Frontal cortex (tissue), 4 donors: Measurements from ENCODE around the gene PEX14. TPM values are rescaled to one million over a fixed set of nuclear protein-coding genes. Genes with fewer than 3 reads are reported as not detected.

ENCODE experiments used
- DNase-seq, 2 donors: peaks; one replicate each; pipeline ENCODE4 v3.0.0; 2012; ENCODE audit warnings: low spot score in 2 of 2
- FAIRE-seq: peaks from 2 replicates; lab custom pipeline; 2012; peaks lifted over from hg19 to GRCh38; lab: Jason Lieb, UNC
- total RNA-seq: library from RNA; depleted of rRNA; stranded (reverse); fragments of >200 nt; gene quantifications from one replicate; pipeline ENCODE4 v1.2.3, GENCODE V29; 2014
- donor health status: control.
- donor health status: control.
- donor health status: control.

Gene PEX14
- total RNA-seq, 1 donor from 2014 or later = 6.1 TPM

DNA sequence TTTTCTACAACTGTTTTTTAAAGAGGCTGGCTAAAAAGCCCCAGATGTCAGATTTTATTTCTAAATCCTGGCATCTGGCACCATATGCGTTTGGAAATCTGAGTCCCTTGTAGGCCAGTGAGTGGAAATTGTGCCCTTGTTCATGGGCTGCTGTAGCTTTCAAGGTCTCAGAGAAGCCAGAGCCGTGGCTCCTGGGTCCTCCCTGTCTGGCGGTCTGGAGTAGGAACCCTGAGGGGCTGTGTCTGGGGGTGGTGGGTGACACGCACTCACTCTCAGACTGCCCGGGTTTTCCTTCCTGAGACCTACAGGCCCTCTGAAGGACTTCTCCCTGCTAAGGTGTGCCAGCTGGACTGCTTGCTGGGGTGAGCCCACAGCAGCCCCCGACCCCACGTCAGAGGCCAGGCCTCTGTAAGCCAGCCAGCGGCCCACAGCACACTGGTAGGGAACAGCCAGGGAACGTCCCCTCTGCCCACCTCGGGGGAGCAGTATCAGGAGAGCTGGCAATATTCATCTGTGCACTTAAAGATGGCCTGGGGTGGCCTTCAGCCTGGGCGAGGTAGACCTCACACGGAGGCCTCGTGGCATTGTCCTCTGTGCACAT is 151.5 kb downstream of the PEX14 start:
- FAIRE-seq (no peak), DNase-seq (no peak)

DNA sequence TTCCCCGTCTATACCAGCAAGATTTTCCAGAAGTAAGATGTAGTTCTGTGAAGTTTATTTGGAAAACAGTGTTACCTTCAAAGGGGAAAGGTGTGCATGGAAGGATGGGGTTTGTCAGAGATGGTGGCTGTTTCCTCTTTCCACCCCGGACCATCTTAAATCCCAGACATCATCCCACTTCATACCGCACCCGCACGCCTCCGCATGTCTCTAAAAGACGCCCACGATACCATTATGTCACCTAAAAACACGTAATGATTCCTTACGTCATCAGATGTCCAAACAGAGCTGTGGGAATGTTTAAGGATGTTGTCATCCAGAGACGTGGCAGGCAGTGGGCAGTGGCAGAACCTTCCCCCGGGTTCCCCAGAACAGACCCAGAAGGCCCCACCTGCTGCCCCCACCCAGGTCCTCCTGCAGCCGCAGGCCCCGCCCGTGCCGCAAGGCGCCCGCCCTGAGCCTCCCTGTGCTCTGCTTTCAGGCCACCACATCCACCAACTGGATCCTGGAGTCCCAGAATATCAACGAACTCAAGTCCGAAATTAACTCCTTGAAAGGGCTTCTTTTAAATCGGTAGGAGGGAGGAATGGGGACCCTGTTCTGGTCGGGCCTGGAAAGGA is 152.2 kb downstream of the PEX14 start:
- DNase-seq (no peak), FAIRE-seq (no peak)

DNA sequence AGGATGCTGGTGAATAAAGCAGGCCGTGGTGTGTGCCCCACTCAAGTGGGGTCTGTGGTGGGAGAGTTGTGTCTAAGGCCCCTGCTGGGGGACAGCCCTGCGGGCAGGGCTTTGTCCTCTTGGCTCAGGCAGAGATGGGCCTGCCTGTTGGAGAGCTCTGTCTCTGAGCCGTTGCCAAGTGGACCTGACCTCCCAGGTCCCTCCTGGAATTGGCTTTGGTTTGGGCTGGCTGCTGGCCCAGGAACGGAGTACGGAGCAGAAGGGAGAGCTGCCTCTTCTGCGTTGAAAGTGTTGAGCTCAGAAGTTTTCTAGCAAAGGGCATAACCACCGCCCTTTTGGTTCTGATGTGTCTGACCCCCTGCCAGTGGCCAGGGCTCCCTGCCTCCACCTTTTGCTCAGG is 153.9 kb downstream of the PEX14 start:
- peak in 1 of 2 donors; percentile 26 for DNase-seq
- FAIRE-seq = no peak

DNA sequence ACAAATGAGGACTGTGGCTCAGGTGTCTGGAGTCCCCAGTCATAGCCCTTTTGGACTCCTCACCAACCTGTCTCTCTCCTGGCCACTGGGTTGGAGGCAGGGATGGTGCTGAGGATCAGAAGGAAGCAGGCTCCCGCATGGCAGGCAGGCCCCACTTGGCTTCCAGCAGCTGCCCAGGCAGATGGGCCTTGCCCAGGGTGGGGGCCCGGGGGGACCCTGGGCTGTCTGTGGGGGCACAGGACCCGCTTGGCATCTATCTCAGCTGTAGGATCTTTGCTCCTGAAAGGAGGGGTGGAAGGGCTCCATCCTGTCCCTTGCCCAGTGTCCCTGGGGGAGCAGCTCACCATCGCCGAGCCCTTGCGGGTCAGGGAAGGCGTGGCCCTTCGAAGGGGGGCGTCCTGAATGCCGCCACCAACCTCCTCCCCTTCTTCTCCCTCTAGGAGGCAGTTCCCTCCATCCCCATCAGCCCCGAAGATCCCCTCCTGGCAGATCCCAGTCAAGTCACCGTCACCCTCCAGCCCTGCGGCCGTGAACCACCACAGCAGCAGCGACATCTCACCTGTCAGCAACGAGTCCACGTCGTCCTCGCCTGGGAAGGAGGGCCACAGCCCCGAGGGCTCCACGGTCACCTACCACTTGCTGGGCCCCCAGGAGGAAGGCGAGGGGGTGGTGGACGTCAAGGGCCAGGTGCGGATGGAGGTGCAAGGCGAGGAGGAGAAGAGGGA is 154.5 kb downstream of the PEX14 start:
- DNase-seq (peak in 1 of 2 donors; percentile 28), FAIRE-seq (no peak)

DNA sequence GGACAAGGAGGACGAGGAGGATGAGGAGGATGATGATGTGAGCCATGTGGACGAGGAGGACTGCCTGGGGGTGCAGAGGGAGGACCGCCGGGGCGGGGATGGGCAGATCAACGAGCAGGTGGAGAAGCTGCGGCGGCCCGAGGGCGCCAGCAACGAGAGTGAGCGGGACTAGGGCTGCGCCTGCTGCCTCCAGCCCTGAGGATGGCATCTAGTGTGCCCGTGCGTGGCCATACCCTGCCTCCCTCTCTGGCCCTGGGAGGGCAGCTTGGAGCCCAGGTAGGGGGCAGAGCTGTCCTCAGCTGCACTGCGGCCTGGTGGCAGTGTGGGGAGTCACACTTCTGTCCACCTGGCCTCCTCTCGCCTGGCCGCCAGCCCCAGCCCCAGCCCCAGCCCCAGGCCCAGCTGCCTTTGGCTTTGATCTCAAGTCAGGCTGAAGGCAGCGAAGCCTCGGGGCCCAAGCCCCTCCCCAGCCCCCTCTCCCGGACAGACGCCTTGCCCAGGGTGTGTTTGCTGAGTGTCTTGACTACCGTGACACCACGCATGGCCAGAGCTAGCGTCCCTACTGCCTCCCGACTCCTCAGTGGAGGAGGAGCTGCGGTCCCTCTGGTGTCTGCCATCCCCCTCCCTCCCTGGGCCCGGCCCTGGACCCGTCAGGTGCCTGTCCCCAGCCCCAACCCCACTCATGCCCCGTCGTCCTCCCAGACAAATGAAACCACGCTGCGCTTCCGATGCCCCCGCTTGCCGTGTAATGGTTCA is 155.2 kb downstream of the PEX14 start:
- peak in 1 of 2 donors; percentile 15 for DNase-seq
- no peak for FAIRE-seq

DNA sequence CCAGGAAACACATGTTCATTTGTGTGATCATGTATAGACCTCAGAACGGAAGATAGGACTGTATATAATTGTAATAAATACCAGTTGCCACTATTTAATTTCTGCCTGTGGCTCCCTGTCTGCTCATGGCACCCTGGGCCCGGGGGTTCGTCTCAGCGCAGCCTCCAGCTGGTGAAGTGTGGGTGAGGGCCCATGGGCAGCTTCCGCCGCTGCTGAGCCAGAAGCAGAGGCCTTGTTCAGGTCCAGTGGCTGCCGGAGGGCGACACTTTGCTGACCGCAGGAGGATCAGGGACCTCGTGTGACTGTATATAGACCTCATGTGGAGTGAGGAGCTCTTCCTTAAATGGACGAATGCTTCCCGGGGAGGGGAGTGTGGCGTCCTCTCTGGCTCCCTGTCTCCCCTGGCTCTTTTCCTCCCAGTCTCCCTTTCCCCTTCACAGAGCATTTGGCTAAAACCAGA is 155.9 kb downstream of the PEX14 start:
- DNase-seq = no peak

DNA sequence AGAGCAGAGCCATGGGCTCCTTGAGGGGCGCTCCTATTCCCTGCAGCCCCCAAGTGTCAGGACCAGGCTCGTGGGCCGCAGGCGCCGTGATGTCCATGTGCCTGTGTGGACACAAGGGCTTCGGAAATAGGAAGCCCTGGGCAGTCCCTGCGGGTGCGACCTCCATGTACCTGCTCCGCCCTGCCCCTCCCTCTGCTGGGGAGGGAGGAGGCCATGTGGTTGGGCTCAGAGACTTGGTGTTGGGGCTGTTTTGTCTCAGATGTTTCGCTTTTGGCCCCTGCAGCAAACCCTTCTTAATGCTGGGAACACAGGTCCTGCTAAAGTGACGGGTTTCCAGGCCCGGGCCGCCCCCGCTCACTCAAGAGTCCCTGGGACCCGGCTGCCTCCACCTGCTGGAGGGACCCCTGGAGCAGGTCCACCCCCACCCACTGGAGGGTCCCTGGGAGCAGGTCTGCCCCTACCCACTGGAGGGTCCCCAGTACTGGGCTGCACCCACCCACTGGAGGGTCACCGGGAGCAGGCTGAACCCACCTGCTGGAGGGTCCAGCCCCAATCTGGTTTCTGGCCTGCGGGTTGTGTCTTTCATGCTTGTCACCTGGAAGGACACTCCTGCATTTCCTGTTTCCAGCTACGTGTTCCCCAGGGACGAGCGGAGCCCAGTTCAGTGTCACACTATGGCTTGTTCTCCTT is 156.5 kb downstream of the PEX14 start:
- FAIRE-seq = no peak
- no peak for DNase-seq

More for the DNA sequence above, 155.9 kb downstream of the PEX14 start:
- FAIRE-seq = no peak

DNA sequence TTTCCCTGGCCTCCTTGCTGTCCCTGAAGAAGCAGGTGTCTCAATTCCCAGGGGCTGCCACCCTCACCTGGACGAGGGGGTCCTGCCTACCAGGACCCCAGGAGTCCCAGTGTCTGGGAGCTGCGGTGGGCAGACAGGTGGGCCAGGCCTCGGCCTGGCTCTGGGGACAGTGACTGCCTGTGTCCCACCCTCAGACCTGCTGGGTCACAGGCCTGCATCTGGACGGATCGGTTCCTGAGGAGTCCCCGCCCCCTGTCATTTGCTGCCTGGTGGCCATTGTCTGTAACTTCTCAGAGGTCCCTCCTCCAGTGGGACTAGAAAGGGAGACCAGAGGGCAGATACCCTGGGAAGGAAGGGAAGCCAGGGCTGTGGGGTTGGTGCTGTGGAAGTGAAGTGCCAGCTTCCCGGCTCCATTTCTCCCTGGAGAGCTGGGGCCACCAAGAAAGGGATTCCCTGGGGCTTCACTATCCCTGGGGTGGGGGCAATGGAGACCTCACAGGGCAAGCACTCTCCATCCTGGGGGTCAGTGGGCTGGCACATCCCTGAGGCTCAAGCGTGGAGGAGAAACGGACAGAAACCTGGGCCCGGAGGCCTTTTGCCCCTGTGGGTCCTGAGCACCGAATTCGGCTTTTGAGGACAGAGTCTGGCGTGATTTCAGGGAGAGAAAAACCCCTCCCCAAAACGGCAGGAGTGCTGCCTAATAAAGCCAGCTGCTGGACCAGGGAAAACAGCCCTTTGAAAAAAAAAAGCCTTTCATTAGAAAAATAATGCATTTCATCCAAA is 157.3 kb downstream of the PEX14 start:
- FAIRE-seq (no peak), DNase-seq (peak in 1 of 2 donors; percentile 18)

DNA sequence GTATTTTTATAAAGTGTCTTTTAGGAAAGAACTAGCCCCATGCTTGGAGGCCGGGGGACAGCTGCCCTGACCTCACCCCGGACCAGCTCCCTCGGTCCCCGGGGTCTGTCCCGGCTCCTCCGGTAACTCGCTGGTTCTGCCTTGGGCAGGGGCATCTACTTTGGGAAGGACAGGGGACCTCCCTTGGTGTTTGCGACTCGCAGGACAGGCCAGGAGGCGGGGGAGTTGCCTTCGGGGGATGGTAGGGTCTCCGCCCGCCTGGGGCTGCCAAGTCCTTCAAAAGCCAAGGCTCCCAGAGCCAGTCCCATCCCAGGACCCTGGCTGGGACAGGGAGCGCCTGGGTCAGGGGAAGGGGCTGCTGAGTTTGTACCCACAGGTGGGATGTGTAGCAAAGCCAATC is 157.9 kb downstream of the PEX14 start:
- peak in 1 of 2 donors; percentile 20 for DNase-seq
- FAIRE-seq = no peak

DNA sequence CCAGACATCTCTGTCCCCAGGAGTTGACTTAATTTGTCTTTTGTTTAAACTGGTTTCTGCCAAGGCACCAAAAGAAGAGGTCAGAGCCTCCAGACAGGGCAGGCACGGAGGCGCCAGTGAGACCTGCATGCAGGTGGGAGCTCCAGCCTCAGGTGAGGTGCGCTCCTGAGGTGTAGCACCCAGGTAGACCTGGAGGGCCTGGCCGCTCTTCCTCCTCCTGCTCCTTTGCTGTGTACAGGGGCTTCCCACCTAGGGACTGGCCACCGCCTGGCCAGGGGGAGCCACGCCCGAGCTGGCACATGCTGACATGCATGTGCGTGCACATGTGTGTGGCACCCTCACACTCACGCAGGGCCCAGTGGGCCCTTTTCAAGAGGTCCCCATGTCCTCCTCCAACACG is 158.7 kb downstream of the PEX14 start:
- peak in 1 of 2 donors; percentile 14 for DNase-seq
- FAIRE-seq = no peak

DNA sequence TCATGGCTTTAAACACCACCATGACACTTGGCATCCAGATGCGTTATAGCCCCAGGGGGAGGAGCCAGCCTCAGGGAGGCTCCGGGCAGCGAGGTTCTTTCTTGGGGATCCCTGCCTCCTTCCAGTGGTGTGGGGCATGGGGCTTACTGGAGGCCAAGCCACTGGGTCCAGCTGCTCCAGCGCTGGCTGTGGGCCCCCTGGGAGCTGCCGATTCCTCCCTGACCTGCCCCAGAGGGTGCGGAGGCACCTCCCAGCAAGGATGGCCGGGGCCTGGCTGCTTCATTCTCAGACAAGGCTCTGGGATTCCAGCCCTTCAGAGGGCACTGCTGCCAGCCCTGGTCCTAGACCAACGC is 159.3 kb downstream of the PEX14 start:
- peak in 1 of 2 donors; percentile 20 for DNase-seq
- FAIRE-seq = no peak

DNA sequence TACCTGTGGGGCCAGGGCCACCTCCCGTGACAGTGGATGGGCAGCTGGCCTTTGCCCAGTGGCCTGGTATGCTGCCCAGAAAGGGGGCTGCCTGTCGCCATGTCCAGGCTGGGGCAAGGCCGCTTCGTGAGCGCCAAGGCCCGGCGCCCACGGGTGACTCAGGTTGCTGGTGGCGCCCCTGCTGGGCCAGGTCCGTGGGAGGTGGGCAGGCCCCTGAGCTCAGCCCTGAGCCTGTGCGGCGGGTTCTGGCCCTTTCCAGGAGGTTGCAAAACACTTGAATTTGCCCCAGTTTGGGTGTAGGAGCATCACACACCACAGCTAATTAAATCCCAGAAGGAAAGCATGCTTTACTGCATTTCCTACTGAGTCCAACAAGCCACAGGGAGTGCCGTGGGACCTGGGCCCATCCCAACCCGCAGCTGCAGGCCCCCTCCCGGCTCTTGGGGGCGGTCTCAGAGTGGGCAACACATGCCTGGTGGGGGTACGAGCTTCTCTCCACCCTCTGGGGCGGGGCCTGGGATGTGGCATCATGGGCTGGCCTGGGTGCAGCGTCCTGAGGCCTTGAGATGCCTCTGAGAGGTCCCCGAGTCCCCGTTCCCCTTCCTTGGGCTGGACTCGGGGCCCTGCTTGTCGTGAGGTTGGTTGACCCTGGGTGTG is 159.8 kb downstream of the PEX14 start:
- DNase-seq = no peak

DNA sequence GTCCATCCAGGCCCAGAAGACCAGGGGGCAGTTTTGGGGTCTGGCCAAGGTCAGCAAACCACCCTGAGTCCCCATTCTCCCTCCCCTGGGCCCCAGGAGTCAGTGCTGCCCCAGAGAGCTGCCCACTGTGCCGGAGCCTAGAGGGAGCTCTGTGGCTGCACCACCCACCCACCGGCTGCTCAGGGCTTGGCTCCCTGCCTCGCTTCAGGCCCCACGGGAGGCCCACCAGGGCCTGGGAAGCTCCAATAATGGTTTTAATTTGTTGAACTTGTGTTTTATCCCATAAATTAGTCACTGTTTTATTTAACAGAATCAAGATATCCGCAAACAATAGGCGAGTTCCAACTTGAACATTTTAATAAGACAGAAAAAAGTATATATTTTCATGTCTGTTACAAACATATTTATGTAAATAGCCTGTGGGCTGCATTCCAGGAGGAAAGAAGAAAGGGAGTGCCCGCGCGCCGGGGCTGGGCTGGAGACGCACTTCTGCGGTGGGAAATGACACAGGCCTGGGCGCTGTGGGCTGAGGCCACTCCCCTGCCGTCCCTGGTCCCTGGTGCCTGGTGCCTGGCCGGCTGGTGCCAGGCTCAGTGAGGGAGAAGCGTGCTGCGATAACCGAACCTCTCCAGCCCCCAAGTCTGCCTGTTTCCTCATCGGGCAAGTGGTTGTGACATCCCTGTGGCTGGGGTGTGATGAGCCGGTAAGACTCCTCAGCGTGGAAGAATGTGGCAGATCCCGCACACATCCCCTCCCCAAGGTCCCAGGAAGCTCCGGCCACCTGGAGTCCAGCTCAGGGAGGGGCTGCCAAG is 160.5 kb downstream of the PEX14 start:
- no peak for DNase-seq
- FAIRE-seq = no peak

More for the DNA sequence above, 159.8 kb downstream of the PEX14 start:
- FAIRE-seq = no peak

DNA sequence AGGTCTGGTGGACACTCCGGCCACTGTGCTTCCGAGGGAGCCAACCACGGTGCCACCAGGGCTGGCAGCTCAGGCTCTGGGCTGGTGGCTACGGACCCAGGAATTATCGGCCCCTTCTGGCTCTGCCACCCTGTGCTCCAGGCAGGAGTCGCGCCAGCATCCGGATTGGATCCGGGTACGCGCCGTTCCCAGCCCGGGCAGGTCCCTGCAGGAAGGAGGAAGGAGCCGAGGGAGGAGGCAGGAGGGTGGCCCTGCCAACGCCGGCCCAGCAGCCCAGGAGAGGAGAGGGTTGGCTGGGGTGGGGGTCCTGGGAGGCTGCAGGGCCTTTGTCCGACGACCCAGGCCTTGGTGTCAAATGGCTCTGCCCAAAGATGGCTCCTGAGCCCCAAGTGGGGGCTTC is 161.2 kb downstream of the PEX14 start:
- FAIRE-seq (no peak), DNase-seq (no peak)

DNA sequence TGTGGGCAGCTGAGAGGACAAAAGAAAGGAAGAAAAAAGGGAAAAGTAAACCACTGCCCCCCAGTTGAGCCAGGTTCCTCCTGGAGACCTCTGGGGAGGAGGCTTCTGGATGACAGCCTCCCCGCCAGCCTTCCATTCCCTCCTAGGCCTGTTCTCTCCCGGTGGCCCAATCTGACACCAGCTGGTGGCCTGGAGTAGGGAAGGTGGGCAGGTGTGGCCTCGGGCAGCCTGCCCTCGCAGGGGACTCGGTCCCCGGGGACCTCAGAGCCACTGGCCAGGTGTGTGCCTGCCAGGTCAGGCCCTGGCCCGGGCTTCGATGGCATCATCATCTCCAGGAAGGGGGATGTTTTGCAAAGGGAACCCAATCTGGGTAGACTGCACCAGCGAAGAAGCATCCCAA is 162.7 kb downstream of the PEX14 start:
- DNase-seq (no peak), FAIRE-seq (no peak)

DNA sequence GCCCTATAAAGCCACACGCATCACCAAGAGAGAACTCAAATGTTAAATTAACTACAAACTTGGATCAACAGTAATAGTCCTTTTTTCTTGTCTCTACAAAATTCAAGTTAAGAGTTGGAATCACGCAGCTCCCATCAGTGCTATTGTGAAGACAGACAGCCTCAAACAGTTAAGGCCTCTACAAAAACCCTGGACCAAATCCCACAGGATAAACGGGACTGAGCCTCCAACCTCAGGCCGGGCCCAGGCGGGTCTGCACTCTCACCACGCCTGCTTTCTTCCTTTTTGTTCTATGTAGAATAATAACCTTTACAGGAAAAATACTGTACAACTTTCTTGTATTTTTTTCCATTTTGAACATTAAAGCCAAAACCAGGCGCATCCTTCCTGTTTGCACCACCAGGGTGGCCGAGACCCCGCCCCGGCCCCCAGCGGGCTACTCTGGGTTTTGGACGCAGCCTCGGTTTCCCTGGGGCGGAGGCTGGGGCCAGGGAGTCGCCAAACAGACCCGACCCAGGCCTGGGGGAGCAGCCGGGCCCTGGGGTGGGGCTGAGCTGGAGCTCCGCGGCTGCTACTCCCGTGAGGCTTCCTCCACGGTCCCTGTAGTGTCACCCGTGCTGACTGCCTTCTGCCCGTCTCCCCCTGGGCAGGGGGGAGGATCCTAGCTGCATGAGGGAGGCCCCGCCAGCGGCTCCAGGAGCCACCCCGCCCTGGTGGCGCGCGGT is 163.2 kb downstream of the PEX14 start:
- DNase-seq (no peak), FAIRE-seq (no peak)

DNA sequence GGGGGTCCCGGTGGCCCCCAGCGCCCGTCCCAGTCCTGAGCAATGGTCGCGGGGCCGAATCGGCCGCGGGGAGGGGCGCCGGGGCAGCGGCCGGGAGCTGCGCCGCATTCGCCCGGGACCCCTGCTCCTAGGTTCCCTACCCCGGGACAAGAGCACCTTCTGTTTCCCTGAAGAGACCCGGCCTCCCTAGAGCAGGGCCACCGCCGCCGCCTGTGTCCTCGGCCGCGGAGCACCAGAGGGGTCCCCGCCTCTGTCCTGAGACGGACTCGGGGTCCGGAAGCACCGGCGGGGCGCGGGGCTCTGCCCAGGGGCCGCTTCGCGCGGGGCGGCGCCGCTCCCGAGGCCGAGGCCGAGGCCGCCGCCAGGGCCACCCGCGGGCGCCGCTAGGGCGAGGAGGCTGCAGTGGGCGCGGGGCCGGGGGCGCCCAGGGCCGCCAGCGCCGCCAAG is 163.8 kb downstream of the PEX14 start:
- FAIRE-seq = no peak
- DNase-seq = no peak
